HG02763 (cell line): ENCODE results near the gene USH2A.
A peak's percentile ranks its signal among the peaks of the same experiment; 100 is the strongest.

ENCODE experiments used
- ATAC-seq: cut with Tn5 transposase; IDR thresholded peaks from one replicate; pipeline ENCODE4 v1.9.1; 2021; ENCODE audit warnings: mild to moderate bottlenecking, moderate library complexity; ENCODE audit not compliant: unreplicated experiment

USH2A gene

DNA sequence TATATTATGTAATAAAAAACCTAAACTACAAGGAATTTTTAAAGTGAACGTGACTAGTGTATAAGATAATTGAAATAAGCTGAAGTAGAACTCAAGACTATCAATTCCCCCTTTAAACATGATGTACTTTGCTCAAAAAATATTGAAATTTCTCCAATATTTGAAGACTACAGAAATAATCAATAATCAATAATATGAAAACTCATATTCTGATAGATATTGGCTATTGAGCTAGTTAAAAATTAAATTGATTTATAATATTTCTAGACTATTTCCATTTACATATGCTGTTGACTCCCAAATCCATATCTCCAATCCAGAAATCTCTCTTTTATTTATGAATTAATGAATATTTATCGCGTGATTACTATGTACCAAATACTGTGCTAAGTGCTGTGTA lies 133.2 kb downstream of the USH2A start:
- ATAC-seq: no peak

DNA sequence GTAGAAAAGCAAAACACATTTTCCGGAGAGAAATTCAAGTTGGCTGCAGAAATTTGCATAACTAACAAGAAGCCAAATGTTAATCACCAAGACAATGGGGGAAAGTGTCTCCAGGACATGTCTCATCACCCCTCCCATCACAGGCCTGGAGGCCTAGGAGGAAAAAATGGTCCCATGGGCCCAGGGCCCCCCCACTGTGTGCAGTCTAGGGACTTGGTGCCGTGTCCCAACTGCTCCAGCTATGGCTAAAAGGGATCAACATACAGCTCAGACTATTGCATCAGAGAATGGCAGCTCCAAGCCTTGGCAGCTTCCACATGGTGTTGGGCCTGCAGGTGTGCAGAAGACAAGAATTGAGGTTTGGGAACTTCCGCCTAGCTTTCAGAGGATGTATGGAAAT lies 138.2 kb downstream of the USH2A start:
- no peak for ATAC-seq

DNA sequence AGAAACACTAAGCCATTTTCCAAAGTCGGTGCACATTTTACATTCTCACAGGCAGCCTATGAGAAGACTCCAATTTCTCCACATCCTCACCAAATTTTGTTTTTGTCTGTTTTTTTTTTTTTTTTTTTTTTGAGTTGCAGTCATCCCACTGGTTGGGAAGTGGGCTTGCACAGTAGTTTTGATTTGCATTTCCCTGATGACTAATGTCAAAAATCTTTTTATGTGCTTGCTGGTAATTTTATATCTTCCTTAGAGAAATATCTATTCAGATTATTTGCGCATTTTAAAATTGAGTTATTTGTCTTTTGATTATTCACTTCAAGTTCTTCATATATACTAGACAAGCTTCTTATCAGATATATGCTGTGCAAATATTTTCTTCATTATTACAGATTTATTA lies 141.5 kb downstream of the USH2A start:
- ATAC-seq: no peak

DNA sequence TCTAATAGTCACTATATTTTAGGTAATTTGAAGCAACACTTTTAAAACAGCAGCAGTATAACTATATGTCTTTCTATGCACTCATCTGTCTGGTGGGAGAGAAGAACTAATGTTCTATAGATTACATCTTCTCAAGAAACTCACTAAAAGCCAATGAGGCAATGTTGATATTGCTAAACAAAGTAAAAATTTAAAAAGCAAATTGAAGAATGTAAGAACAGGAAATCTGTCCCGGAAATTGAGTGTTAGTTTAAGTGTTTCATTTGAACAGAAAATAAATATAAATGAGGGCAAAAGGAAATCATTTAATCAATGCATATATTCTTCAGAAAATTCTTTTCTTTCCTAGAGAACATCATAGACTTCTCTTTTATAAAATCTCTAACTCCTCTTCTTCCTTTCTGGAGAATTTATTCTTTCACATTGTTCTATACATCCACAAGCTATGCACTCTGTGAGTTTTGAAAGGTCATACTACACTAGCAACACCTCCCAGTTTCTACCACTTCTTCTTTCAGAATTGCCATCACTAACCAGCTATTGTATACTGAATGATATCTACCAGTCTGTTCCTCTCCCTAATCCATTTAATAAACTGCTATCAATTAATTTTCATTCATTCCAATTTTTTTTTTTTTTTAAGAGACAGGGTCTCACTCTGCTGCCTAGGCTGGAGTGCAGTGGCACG lies 153.0 kb downstream of the USH2A start:
- ATAC-seq: no peak

DNA sequence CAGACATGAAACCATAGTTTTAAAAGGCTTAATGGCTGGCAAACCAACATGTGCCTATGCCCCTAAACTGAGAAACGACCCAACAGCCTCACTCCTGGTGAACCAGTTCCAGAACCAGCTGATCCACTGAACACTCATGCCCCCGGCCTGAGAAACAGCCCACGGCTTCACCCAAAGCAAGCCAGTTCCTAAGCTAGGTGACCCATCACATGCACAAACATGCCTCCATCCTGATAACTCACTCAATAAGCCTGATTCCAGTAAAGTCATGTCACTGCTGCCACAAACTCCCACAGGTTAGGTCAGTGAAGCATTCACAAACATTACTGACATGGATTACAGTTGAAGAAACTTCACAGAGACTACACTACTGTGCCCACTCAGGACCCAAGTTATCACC lies 161.6 kb downstream of the USH2A start:
- ATAC-seq: no peak

DNA sequence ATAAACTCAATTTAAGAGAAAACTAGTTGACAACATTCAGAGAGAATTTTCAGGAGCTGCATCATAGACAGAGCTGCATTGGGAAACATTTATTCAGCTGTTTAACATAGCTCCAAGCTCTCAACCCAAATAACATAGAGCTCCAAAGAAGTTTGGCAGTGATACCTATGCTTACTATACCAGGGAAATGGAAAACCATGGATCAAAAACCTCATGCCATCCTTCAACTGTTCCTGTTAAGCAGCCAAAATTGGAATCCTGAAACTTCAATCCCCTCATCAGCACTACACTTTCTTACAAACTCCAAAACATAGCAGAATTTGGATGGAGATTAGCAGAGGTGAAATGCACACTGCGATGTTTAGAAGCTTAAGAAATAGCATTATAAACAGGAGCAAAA lies 164.4 kb downstream of the USH2A start:
- ATAC-seq: no peak

DNA sequence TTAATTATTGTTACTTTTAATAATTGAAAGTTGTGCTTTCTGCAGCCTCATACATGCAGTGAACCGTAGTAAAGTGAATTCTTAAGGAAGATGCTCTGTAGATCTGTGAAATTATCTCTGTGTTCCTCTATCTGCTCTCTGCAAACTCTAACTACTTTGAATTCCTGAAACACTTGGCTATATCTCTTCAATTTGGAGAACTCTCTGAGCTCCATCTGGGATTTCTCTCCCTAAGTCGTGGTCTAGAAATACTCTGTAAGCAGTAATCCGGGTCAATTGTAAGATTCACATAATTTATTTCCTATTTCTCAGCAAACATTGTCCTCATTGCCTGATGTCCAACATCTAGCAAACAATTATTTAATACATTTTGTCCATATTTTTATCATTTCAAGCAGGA lies 164.9 kb downstream of the USH2A start:
- no peak for ATAC-seq

DNA sequence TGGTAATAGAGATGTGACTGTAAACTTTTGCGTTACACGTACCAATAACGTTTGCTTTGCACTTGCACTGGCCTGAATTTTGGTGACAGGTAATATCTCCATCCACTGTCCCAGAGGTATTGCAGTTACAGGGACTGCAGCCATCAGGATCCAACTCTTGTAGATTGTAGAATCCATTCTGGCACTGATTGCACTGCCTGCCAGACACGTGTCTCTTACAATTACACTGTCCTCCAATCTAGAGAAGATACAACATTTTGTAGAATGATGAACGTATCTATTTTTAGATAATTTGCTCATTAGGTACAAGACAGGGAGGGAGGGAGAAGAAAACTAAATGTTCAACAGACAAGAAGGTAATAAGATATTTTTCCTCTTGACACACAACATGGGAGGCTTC lies 172.4 kb downstream of the USH2A start:
- ATAC-seq: no peak

DNA sequence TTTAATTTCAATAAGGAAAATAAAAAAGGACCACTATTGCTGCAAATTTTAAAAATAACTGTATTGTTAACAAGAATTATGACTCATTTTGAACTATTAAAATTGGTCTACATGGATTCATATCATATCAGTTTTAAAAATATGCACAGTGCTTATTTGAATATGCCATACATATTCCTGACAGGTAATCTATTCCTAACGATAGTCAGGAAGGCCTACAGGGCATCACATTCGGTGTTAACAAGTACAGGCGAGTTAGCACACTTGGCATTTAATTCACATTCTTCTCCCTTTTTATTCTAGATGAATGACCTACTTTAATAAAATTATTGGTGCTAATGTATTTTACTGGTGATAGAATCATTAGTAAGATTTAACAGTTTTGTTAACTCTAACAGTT lies 174.6 kb downstream of the USH2A start:
- no peak for ATAC-seq

DNA sequence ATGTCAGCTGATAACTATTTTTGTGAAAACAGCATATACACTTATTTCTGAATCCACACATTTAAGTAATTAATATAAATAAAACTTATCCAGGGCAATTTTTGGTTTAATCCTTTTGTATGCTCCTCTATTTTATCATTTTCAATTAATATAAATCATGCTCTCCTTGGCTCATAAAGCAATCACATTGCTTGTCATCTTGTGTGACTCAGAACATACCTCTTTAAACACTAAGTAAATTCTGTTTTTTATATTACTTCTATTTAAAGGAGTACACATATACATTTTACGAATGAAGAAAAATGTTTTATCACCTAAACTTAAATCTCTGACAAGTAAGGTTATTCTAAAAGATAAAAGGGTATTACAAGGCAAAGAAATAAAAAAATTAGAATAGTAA lies 175.3 kb downstream of the USH2A start:
- no peak for ATAC-seq

DNA sequence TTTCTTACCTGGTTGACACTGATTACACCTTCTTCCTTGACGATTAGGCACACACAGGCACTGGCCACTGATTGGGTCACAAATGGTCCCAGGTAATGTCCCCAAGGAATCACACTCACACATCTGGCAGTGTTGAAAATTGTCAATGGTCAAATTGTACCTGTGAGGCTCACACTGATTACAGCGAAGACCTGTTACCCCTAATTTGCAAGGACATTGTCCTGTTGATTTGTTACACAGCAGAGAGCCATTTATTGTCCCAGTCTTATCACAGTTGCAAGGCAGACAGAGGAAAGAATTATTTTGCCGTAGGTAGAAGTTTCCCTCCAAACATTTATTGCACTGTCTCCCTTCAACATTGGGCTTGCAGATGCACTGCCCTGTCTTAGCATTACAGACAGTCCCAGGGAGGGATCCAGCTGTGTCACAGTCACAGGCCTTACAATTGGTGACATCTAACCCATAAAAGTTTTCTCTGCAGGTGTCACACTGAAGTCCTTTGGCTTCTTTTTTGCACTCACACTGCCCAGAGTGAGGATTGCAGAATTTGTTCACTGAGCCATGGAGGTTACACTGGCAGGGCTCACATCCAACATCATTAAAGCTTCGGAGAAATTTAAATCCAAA lies 176.6 kb downstream of the USH2A start:
- no peak for ATAC-seq

DNA sequence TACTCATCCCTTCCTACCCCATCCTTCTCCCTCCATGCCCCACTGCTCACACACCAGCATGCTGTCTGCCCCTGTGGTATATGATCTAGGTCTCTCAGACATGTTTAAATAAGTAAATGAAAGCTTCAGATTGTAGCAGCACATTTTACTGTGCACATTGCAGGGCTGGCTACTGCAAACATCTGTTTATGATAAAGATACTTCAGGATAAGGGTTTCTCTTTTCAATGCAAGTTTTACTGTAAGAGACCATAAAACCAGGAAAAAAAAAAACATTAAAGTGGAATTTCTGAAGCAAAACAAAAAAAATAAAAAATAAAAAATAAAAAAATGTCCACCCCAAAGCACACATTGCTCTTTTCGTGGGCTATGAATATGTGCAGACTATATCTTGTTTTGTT lies 184.4 kb downstream of the USH2A start:
- no peak for ATAC-seq

DNA sequence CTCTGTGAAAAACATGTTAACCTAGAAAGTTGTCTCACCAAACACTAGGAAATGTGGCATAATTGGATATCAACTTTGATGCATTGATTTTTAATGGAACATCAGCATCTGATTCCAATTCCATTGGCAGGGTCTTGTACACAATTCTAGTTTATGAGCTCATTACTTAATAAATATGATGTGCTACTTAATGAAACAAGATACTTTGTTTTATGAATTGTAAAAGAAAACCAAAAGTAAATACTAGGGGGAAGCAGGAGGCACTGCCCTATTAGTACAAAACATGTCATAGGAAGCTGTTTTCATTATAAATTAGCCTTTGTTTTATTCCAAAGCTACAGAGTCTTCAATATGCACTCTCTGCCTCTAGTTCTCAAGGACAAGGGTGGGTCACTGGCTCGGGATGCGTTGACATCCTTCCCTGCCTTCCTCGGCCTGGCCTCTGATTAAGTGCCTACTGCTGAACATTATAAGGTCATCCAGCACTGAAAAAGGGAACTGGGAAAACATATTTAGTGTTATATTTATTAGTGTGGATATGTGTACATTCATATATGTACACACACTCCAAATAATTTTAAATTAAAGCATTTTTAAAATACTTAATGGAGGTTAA lies 185.2 kb downstream of the USH2A start:
- no peak for ATAC-seq

DNA sequence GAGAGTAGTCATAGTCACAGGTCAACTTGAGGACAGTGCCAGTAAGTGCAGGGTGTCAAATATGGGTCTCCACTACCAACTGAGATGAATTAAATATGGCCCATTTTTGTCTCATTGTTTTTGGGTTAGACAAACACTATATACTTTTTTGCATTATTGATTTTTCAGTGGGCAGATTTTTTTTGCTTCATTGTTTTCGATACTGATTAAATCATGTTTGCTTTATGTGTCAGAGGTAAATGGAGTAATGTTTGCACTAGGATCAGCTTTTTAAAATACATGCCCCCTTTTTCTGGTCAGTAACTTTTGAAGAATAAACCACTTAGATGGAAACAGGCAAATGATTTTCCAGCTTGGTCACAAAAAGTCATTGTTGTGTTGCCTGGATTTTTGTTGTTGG lies 199.0 kb downstream of the USH2A start:
- ATAC-seq: no peak

DNA sequence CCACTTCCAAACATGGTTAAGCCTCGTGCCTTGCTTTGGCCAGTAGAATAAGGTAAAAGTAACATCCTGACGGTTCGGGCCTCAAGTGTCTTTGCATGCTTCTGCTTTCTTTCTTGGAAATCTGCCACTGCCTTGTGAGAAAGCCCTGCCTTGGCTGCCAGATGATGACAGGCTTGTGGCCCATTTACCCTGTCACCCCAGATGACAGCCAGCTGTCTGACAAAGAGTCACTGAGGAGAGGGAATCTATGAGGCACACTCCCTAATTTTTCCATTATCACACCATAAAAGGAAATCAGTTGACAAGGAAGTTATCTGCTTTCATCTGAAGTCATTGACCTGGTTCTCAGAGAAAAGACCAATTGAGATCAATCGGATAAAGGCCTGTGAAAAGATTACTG lies 199.8 kb downstream of the USH2A start:
- ATAC-seq: no peak

DNA sequence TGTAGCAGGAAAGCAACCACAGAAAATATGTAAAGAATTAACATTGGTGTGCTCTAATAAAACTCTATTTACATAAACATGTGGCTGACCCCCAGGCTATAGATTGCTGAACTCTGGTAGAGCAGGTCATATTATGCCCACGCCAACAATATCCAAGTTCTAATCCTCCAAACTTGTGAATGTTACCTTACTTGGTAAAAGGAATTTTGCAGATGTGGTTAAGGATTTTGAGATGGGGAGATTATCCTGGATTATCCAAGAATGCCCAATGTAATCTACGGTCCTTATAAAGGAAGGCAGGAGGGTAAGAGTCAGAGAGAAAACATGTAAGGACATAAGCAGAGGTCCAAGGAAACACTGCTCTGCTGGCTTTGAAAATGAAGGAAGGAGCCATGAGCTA lies 201.0 kb downstream of the USH2A start:
- ATAC-seq: no peak

DNA sequence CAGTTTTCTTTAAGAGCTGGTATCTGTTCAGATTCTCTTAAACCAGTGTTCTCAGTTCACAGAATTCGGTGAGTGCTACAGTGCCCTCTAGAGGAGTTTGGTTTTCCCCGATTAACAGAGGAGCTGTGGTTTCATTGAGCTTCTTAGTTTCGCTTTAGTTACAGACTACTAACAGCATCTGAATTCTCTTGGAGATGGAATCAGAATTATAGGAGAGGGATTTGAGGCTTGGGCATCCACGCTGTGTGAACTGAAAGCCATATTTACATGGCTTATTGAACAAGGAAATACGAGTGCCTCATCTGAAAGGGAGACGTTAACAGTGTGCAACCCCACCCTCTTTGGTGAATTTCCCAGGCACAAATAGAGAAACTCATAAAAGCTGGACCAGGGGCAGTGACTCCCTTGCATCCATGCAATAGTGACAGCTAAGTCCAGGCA lies 202.0 kb downstream of the USH2A start:
- ATAC-seq: peak; percentile 99

DNA sequence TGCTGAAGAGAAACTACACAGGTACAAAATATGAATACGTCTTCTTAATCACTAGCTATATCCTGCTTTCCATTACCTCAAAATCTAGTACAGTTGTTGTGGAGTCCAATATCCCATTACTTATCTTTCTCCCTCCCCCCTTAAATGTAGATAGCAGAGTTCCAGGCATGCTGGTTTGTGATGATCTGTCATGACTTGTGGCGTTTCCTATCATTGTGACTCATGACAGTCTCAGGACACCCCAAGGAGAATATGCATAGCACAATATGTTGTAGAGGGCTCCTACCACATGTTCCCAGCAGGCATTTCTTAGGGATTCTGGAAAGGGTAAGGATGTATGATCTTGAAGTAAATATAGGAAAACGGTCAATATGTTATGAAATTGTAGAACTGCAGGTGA lies 206.9 kb downstream of the USH2A start:
- ATAC-seq: no peak

DNA sequence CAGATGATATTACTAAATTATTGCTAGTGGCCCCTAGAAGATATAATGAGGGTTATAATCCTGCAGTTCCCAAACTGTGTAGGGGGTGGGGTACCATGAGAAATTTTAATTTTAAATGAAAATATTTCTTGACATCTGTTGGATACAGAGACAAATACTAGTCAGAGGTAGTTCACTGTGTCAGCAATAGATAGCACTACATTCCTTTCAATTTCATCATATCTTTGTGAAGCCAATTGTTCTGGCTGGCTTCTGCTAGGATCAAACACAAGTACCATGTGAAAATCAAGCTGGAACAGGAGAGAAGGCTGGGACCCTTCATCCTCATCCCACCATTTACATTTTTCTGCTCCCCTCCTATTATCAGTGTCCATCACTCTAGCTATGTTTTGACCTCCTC lies 208.1 kb downstream of the USH2A start:
- no peak for ATAC-seq

DNA sequence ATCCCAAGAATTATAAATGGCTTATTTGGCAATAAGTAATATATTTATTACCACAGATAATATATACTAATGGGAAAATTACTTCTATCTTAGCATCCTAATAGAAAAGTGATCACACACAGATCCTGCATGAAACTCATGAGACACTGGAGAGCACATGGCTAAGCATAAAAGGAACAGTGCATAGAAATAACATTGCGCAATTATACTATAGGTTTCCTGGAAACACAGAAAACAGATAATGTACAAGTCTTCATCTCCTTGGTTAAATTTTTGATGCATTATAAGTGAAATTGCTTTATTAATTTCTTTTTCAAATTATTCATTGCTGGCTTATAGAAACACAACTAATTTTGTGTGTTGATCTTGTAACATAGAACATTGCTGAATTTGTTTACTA lies 210.4 kb downstream of the USH2A start:
- ATAC-seq: no peak

DNA sequence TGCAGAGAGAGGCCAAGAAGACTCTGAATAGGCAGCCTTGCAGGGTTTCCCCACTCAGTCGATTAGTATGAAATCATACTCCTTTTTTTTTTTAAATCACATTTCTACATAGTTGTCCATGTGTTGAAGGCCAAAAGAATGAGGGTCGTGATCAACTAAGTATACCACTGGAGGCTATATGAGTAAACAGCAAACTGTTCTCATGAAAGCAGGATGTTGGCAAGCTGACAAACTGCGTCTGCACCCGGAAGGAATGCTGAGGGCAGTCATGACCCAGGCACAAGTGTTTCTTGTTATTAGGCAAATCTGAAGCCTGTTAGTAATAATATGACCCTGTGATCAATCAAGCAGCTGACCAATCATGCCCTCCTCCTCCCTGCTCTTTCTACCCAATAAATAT lies 213.2 kb downstream of the USH2A start:
- ATAC-seq: no peak

DNA sequence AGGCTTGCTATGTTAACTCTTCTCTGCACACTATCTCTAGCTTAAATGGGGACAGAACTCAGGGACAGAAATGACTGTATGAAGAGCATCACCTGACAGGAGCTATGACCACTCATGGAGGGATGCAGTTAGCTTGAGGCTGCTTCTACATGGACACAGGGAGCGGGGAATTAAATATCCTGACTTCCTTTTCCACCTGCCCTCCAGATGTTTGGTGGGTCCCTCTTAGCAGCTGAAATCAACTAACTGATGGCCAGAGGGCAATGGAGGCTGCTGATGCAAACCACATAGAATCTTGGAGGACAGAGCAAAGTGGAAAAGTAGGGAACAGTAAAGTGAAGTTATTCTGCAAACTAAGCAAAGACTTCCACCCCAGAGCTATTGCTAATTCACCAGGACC lies 214.1 kb downstream of the USH2A start:
- ATAC-seq: no peak

DNA sequence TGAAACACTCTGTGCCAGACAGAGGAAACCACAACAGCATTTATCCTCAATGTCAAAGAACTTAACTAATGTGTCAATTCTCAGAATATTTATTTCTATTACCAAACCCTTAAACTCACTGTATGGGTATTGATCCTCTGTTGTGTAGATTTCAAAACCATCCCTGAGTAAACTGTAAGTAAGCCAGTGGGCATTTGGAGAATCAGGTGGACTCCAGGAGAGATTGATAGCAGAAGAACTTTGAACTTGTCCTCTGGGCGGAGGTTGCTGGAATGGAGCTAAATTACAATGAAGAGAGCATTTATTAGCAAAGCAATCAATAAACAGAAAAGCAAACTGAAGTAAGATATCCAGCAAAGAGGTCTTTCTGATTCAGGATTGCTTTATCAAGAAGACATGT lies 216.1 kb downstream of the USH2A start:
- no peak for ATAC-seq
